GM19240 (cell line): Measurements from ENCODE around the gene PNPLA7.
"Not testable (repeated sequence)": the region's sequence is repeated elsewhere in the genome, so short reads cannot be mapped to it uniquely, and the experiment has no call there.

Source experiments
- DNase-seq: peaks from one replicate; pipeline ENCODE4 v3.0.0; 2011; ENCODE audit warnings: low spot score; ENCODE audit not compliant: insufficient read length

PNPLA7 gene

DNA sequence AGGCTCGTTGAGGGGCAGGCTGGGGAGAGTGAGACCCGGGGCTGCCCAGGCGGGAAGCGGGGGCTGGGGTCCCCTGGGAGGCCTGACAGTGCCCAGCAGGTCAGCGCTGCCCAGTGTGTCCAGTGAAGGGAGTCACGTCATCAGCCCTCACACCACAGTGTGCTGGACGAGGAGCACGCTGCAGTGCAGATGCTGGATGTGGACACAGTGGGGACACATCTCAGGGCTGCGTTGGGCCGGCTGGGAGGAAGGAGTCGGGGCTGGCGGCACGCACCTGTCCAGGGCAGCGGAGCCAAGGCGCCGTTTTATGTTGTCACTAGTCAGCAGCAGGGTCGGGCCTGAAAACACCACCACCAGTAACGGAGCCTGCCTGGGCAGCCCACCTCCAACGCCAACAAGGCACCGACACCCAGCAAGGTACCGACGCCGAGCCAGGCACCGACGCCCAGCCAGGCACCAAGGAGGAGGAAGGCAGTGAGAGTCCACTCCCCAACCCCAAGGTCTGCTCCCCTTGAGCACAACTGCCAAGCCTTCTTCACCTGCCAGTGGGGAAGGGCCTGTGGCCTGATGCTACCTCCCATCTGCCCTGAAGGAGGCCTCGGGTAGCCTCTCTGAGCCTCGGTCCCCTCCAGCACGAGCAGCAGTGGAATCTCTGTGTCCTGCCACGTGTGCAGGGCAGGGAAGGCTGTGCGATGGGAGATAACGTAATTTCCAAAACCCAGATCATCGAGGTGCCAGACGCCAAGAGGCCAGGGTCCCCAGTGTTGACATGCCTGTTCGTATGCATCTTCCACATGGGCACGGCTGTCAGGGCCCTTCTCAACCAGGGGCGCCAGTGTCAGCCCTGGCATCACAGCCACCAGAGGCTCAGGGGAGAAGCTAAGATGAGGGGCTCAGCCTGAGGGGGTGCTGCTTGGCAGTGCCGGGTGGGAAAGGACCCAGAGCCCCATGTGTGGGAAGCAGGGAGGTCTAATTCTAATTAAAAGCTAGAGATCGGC is 69.2 kb downstream of the PNPLA7 start:
- no peak for DNase-seq

DNA sequence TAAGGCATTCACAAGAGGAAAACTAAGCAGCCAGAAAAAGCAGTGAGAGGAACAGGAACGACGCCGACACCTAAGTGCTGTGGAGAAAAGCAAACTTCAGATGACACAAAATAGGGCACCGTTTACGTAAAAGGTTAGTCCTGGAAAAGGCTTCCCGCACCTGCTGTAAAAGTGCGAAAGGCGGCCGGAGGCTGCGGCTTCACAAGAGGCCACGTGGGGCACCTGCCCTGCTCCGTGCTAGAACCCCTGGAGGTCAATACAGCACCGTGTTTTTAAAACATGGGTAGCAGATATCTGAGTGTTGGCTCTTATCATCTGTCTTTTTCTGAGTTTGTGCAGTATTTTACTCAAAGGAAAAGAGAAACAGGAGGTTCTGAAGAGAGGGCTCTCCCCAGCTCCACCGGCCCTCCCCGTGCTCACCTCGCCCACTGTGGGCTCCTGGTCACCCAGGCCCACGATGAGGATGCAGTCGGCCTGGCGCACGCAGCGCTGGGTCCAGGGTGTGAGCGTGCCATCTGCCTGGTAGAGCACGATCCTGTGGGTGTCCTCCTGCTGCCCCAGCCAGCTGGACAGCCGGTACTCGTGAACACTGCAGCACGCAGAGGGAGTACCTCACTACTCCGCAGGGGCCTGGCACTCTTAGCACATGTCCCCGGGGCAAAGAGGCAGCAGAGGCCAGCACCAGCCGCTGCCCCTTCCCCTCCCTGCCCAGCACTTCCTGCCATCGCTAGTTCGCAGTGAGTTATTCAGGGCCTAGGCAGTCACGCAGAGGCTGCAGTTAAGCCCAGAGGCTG is 70.1 kb downstream of the PNPLA7 start:
- DNase-seq = no peak

DNA sequence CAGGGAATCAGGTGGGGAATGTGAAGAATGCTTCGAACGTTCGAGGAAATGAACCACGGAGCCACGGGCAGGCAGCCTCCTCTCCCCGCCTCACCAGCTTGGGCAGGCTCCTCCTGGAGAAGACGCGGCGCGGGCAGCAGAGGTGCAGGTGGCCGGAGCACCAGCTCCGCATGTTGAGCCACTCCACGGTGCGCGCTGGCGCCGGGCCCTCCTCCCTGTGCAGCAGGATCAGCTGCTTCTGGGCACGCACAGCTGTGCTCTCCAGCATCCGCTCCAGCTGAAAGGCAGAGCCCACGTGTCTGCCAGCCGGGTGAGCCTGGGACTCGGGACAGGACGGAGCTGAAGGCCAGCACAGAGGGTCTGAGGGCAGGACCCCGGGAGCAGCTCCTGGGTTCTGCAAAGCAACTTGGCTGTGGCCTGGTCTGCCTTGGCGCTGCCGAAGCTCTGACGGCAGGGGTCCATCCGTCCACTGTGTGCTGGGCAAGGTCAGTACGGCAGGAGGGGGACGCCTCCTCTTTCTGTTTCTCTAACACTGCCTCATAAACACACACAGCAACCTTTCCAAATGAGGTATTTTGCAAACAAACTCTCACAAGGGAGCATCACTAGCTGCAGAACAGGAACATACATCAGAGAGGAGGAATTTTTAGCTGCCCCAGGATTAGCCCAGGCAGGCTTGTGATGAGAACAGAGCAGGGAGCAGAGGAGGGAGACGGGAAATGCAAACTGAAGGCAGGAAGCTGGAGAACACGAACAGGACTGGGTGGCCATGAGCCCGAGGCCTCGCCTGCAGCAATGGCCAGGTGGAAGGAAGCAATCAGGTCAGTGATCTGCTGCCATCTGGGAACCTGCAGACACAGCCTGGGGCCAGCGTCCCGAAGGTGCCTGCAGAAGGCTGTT is 71.0 kb downstream of the PNPLA7 start:
- DNase-seq = no peak

DNA sequence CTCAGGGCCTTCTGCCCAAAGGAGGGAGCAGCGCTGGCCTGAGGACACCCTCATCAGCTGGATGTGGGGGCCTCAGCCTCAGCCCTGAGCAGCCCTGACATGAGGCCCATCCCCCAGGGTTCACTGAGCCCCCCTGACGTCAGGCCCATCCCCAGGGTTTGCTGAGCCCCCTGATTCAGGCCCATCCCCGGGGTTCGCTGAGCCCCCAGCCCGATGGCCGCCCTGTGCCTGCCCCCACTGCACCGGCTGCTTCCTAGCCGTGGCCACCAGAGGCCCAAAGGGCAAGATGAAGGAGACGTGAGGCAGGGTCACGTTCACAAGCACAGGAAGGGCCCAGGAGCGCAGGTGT is 71.6 kb downstream of the PNPLA7 start:
- no peak for DNase-seq

DNA sequence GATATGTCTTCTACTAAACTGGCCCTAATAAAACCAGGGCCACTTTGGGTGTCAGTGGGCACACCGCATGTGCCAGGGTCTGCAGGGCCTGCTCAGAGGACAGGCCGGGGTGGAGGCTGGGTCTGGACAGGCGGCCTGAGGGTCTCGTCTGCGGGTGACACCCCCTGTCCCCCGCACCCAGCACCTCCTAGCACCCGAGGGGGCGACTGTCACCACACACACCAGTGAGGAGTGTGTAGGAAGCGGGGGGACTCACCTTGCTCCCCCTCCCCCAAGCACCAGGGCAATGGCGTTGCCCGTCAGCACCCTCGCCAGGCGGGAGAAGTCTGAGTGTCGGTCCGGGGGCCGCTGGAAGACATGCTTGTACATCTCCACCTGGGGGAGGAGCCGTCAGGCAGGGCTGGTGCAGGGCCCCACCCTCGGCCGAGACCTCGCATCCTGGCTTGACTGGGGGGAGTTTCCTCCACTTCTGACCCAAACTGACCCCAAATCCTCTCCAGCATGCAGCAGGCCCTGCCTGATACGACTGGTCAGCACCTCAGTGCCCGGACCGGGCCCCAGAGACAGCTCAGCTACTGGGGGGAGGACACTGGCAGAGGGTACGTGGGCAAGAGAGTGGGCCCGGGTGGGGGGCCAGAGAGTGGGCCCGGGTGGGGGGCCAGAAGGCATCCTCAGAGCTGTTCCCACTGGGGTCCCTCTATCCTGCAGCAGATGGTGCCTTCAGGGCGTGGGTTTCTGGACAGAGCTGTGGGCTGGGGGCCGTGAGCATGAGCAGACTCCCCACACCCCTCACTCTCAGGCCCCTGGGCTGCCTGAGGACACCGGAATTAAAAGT is 72.2 kb downstream of the PNPLA7 start:
- no peak for DNase-seq

DNA sequence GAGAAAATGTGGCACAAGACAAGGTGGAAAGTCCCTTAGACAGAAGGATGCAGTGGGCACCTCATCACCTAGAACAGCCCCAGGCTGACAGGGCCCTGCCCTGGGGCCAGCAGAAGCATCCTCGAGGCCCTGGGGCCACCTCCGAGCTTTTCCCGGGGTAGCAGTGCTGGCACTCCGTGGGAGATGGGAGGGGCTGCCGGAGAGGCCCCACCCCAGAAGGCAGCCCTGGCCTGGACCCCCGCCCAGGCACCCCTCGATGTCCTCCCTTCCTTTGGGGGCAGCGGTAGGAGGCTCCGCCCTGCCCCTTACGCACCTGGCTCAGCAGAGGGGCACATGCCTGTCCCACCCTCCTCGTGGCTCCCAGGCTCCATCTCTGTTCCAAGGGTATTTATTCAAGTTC is 73.3 kb downstream of the PNPLA7 start:
- no peak for DNase-seq

DNA sequence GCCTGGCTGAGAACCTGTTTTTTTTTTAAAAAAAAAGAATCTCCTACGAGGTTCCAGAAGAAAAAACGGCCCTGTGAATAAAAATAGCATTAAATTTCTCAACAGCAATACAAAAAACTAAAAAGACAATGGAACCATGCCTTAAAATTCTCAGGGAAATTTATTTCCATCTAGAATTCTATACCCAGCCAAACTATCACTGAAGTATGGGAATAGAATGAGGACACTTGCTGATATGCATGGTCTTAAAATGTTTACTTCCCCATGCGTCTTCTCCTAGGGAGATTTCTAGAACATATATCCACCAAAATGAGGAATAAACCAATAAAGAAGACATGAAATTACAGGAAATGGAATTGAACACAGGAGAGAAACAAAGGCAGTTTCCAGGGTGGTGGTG is 74.5 kb downstream of the PNPLA7 start:
- DNase-seq = no peak

DNA sequence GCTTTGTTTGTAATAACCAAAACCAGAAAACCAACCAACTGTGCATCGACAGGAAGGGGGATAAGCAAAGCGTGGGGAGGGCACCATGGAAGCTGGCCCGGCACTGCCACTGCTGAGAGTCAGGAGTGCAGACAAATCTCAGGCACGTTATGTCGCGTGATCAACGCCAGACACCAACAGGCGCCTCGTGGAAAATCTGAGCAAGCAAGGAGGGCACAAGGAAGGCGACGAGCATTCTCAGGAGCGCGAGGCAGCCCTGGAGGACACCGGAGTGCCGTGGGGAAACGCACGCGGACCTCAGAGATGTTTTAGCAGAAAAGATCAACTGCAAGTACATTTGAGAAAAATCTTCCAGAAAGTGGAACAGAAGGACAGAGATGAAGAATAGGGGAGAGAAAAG is 75.9 kb downstream of the PNPLA7 start:
- DNase-seq = no peak

DNA sequence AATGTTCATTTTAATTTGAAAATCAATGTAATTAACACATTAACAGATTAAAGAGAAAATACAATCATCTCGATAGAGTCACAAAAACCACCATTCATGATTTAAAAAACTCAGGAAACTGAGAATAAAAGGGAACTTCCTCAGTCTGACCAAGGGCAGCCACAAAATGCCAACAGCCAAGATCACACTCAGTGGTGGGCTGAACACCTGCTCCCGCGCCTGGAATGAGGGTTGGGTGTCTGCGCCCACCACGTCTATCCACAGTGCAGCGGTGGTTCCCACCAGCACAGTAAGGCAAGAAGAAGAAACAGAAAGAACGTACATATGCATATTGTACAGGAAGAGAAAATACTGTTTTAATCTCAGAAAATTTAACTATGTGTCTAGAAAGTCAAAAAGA is 79.4 kb downstream of the PNPLA7 start:
- DNase-seq = no peak

DNA sequence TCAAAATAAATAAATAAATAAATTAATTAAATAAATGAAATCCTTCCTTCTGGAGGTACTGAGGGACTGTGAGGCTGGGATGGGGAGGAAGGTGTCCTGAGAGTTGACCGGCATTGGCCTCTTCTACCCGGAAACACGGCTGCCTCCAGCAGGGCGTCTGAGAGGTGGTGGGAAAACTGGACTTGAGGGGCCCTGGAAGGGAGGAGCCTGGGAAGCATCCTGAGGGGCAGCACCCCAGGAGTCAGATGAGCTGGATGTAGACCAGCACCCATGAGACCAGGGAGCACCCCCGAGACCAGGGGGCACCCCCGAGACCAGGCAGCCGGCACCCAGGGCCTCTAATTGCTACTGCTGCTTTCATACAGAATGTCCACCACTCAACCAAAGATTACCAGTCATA is 82.3 kb downstream of the PNPLA7 start:
- DNase-seq = no peak

DNA sequence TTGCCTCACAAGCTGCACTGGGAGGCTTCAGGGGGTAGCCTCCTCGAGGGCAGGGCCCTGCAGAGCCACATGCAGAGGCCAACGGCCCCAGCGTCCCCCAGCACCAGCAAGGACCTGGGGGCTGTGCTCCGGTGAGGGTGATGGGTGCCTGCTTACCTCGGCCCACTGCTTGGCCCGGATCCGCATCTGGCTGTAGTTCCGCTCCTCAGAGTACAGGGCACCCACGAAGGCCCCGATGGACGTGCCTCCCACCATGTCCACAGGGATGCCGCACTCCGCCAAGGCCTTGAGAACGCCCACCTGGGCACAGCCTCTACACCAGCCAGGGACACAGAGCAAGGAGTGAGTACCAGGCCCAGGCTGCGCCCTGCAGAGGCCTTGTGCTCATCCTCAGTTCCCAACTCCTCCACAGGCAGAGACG is 83.0 kb downstream of the PNPLA7 start:
- no peak for DNase-seq

DNA sequence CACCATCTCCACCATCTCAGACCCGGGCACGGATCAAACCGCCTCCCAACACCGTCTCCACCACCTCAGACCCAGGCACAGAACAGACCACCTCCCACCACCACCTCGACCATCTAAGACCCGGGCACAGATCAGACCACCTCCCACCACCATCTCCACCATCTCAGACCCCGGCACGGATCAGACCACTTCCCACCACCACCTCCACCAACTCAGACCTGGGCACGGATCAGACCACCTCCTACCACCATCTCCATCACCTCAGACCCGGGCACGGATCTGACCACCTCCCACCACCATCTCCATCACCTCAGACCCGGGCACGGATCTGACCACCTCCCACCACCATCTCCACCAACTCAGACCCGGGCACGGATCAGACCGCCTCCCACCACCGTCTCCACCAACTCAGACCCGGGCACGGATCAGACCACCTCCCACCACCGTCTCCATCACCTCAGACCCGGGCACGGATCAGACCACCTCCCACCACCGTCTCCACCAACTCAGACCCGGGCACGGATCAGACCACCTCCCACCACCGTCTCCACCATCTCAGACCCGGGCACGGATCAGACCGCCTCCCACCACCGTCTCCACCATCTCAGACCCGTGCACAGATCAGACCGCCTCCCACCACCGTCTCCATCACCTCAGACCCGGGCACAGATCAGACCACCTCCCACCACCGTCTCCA is 83.7 kb downstream of the PNPLA7 start:
- not testable (repeated sequence) for DNase-seq

DNA sequence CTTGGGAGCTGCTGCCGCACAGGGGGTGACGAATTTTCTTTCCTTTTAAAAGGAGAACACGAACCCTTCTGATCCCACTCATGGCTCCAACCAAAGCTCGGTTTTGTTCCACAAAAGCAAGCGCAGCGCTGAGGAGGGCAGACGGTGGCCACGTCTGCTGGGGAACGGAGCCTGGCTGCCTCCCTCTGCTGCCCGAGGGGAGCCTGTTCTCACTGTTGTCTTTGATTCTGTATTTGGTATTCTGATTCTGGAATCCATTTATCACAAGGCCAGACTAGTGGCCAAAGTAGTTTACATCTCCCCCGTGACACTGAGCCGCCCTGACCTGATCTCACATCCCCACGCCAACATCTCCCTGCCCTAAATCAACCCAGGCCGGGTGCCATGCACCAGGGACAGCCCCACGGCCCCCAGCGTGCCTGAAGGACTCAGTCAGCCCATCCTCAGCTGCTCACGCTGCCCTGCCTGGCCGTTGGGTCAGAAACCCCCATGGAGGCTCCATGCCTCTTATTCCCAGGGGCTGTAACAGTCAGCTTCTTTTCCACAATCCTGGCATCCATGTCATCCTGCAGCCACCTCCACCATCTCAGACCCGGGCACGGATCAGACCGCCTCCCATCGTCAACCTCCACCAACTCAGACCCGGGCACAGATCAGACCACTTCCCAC is 84.3 kb downstream of the PNPLA7 start:
- DNase-seq = no peak

DNA sequence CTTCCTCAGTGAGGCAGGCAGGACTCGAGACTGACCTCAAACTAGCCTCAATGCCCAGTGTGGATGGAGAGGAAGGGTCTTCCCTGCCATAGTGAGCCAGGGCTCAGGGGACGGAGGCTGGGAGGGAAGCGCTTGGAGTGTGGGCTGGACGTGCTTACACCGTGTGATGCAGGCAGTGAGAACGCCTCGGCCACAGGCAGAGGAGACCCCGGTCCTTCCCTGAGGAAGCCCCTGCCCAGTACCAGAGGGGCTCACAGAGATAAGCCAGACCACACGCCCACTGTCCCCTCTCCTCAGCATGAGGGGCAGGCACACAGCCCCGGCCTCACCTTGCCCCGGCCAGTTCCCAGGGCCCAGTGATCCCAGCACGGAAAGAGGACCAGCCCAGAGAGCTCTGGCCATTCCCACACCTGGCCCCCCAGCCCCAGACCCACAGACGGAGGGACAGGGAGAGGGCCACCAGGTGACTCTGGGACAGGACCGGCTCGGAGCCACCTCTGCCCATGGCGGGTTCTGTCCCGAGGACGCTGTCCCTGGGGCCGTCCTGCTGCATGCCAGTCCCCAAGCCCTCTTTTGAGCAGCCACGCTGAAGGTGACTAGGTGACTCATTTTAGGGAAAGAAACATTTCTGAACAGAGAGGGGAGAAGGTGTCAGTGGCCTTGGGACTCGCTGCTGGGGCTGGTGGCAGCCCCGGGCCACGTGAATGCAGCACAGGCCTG is 85.0 kb downstream of the PNPLA7 start:
- DNase-seq = no peak

DNA sequence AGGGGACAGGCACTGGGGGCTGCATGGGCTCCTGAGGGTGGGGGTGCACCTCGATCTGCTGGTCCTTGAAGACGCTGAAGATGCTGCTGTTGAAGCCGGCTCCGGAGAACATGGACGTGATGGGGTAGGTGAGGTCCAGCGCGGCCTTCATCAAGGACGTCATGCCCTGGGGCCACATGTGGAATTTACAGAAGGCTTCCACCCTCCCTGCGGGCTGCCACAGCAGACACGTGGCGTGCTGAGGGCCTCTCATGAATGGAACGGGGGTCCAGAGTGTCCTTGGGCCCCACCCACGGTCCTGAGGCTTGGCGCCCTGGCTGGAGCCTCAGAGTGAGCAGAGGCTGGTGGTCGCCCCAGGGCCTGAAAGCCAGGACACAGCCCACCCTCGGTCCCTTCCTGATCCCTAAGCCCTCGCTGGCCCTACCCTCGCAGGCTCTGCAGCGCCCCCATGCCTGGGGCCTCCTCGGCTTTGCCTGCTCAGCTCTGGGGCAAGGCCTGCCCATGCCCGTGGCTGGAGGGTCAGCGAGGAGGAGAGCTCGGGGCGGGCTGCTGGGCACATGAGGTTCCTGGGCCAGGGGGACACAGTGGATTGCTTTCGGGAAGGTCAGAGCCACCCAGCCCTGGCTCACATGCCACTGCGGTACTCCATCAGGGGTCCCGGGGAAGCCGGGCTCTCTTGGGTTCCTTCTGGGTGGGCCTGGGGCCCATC is 85.8 kb downstream of the PNPLA7 start:
- DNase-seq = no peak

DNA sequence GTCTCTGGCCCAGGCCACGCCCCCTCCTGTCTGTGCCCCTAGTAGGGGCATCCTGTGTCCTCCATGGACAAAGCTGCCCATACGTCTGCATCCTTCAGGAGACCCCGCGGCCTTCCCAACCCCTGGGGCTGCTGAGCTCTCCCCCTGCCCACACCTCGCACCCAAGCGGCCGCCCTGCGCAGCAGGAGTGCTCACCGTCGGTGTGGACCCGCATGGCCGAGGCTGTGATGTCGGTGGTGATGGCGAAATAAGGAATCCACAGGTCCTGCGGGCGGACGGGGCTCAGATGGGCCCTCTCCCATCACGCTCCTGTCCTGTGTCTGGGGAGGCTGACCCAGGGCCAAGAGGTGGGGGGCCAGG is 86.3 kb downstream of the PNPLA7 start:
- DNase-seq = no peak

DNA sequence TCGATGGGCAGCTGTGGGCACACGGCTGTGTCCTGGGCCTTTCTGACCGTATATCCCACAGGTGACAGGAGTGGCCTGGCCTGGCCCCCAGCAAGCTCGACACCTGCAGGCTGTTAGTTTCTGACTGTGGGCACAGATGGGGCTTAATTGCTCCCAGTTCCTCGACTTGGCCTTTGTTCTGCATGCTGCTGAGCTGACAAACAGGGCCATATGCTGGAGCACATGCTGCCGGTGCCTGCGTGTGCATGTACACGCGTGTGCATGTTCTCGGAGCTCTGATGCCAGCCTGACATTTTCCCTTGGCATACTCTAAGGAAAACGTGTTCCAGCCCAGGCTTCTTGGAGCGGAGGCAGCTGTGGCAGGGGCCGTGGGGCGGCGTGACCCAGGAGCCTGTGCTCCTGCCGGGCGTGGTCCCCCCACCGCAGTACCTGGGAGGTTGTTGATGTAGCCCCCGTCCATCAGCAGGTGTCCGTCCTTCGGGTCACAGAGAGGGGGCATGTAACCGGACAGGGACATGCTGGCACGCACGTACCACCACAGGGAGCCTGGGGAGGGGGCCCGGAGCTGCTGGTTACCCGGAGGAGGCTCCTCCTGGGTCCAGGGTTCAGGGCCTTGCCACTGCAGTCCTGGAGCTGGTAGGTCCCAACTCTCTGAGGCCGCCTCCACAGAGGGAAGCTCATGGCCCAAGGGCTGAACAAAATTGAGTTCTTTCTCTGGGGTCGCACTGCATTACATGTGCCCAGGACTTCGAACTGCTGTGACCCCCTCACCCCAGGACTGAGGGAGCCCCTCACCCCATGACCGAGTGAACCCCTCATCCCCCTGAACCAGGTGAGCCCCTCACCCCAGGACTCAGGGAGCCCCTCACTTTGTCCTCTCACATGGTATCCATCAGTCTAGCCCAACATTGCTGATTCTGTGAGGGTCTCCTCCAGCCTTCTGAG is 86.9 kb downstream of the PNPLA7 start:
- DNase-seq = no peak
